H7 (cell line): ENCODE results near the gene UBE2L5. TPM values are rescaled to one million over a fixed set of nuclear protein-coding genes. Genes with fewer than 3 reads are reported as not detected.

ENCODE experiments used
- DNase-seq: peaks from one replicate; pipeline ENCODE4 v3.0.0; 2012
- H3K27me3 ChIP-seq: 2 replicates; pipeline ENCODE4 v1.6.0; 2011; ENCODE audit warnings: mild to moderate bottlenecking, low read length; ENCODE audit not compliant: control insufficient read depth, insufficient read depth
- H3K36me3 ChIP-seq: replicated peaks from 2 replicates; pipeline ENCODE4 v1.5.1; 2011; ENCODE audit warnings: low read length; ENCODE audit not compliant: control insufficient read depth, insufficient read depth
- H3K4me3 ChIP-seq: 2 replicates; pipeline ENCODE4 v1.5.1; 2011; ENCODE audit warnings: low read depth, mild to moderate bottlenecking, control low read depth, low read length, moderate library complexity; ENCODE audit not compliant: insufficient read depth
- total RNA-seq: library from RNA; depleted of rRNA; stranded (reverse); fragments of >200 nt; shearing (Covaris generic); gene quantifications from 2 replicates; pipeline ENCODE4 v1.2.3, GENCODE V29; 2014; rRNA removed

UBE2L5 gene
- not detected in 2 replicates for total RNA-seq

- peak within 1 kb of the TSS; percentile 64 for H3K4me3 ChIP-seq
Observed at GRCh38 chr13:30422054-30422839, at the start of gene UBE2L5. Gene UBE2L5, plus strand, starts transcription at chr13:30422493. Its CDS starts 5,498 bp downstream, at chr13:30427991.

GRCh38 chr13:30373727-30374126, 48.6 kb upstream of the UBE2L5 start:
- H3K4me3 ChIP-seq: no peak overlapping the region
- H3K36me3 ChIP-seq: no peaks in the 10 kb centered on the region
- H3K27me3 ChIP-seq: no peaks in the 10 kb centered on the region
- no peak for DNase-seq

More at GRCh38 chr13:30422054-30422839, at the start of gene UBE2L5:
- DNase-seq: peak; percentile 85
- Histone ChIP-seq H3K36me3 (no peaks in the 10 kb centered on the region), H3K27me3 (peaks cover 11% of the 10 kb centered on the region)

- Histone ChIP-seq H3K27me3 (no peaks in the 10 kb centered on the region), H3K4me3 (no peak overlapping the region), H3K36me3 (no peaks in the 10 kb centered on the region)
Observed at GRCh38 chr13:30375265-30375835, 46.9 kb upstream of the UBE2L5 start.

GRCh38 chr13:30376426-30377311, 45.6 kb upstream of the UBE2L5 start:
- no peaks in the 10 kb centered on the region for H3K36me3 ChIP-seq
- no peaks in the 10 kb centered on the region for H3K27me3 ChIP-seq
- DNase-seq: peak; percentile 28
- H3K4me3 ChIP-seq: no peak overlapping the region

More at GRCh38 chr13:30375265-30375835, 46.9 kb upstream of the UBE2L5 start:
- DNase-seq: no peak

GRCh38 chr13:30377312-30377685, 45.0 kb upstream of the UBE2L5 start:
- no peak for DNase-seq
- Histone ChIP-seq H3K4me3 (no peak overlapping the region), H3K27me3 (no peaks in the 10 kb centered on the region)

GRCh38 chr13:30378191-30378590, 44.1 kb upstream of the UBE2L5 start:
- no peaks in the 10 kb centered on the region for H3K36me3 ChIP-seq
- H3K27me3 ChIP-seq: no peaks in the 10 kb centered on the region
- DNase-seq: no peak
- H3K4me3 ChIP-seq: no peak overlapping the region

More at GRCh38 chr13:30377312-30377685, 45.0 kb upstream of the UBE2L5 start:
- H3K36me3 ChIP-seq: no peaks in the 10 kb centered on the region

- no peak for DNase-seq
Observed at GRCh38 chr13:30381049-30381448, 41.2 kb upstream of the UBE2L5 start.

GRCh38 chr13:30382836-30383525, 39.3 kb upstream of the UBE2L5 start:
- Histone ChIP-seq H3K4me3 (no peak overlapping the region), H3K36me3 (no peaks in the 10 kb centered on the region), H3K27me3 (no peaks in the 10 kb centered on the region)
- no peak for DNase-seq

More at GRCh38 chr13:30381049-30381448, 41.2 kb upstream of the UBE2L5 start:
- Histone ChIP-seq H3K4me3 (no peak overlapping the region), H3K36me3 (no peaks in the 10 kb centered on the region), H3K27me3 (no peaks in the 10 kb centered on the region)

GRCh38 chr13:30388406-30389283, 33.6 kb upstream of the UBE2L5 start:
- Histone ChIP-seq H3K4me3 (no peak overlapping the region), H3K36me3 (no peaks in the 10 kb centered on the region), H3K27me3 (no peaks in the 10 kb centered on the region)
- DNase-seq: no peak

- Histone ChIP-seq H3K36me3 (no peaks in the 10 kb centered on the region), H3K27me3 (no peaks in the 10 kb centered on the region), H3K4me3 (no peak overlapping the region)
- DNase-seq: no peak
Observed at GRCh38 chr13:30391956-30392680, 30.2 kb upstream of the UBE2L5 start.

GRCh38 chr13:30392681-30393045, 29.6 kb upstream of the UBE2L5 start:
- DNase-seq: no peak
- no peaks in the 10 kb centered on the region for H3K36me3 ChIP-seq
- no peak overlapping the region for H3K4me3 ChIP-seq
- no peaks in the 10 kb centered on the region for H3K27me3 ChIP-seq

GRCh38 chr13:30394751-30395191, 27.5 kb upstream of the UBE2L5 start:
- Histone ChIP-seq H3K27me3 (no peaks in the 10 kb centered on the region), H3K4me3 (peak overlapping the region; percentile 42; the same call in 1 of the 2 replicates)

More at GRCh38 chr13:30394751-30395191, 27.5 kb upstream of the UBE2L5 start:
- DNase-seq: no peak
- H3K36me3 ChIP-seq: no peaks in the 10 kb centered on the region
